ENCODE results near the gene JOSD2.

Gene JOSD2, protein sequence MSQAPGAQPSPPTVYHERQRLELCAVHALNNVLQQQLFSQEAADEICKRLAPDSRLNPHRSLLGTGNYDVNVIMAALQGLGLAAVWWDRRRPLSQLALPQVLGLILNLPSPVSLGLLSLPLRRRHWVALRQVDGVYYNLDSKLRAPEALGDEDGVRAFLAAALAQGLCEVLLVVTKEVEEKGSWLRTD

DNA sequence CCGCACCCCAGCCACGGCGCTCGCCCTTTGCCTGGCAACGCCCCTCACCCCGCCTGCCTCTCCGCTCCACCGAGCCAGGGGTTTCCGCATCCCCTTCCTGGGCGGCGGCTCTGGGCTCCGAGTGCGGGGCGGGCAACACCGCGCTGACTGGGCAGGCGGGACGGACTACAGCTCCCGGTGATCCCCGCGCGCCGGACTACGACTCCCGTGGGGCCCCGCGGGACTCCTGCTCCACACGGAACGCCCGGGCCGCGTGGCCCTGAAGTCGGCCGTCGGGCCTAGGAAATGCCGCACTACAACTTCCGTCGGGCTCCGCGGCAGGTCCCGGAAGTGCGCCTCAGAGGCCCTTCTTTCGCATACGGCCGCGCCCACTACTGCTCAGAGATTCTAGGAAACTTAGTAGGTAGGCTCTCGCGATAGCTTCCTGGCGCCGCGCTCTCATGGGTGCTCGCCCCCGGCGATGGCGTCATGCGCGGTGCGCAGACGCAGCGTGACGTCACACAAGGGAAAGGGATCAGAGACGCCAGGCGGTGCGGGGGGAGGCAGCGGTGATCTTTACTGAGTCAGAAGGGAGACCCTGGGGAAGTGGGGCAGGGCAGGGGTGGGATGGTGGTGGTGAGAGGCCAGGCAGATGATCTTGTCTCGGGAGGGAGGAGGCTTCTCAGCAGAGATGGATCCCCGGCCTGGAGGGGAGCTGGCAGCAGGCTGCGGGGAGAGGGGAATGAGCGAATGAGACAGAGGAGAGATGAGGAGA lies at the start of gene JOSD2:
Gene JOSD2, minus strand, starts transcription at position 123 of the 754 bp plus-strand sequence. CDS start 760 bp downstream, outside the sequence.
- peak; percentile 97 for DNase-seq

DNA sequence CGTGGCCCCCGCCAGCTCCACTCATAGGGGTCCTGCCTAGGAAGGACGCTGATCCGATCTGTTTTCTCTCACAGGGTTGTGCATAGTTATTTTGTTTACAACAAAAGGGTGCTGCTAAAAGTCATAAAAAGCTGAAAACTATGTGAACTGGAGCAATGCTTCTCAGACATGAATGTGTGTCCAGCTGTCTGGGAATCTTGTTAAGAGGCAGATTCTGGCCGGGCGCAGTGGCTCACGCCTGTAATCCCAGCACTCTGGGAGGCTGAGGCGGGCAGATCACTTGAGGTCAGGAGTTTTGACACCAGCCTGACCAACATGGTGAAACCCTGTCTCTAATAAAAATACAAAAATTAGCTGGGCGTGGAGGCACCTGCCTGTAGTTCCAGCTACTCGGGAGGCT lies 48.6 kb upstream of the JOSD2 start:
- DNase-seq = no peak

DNA sequence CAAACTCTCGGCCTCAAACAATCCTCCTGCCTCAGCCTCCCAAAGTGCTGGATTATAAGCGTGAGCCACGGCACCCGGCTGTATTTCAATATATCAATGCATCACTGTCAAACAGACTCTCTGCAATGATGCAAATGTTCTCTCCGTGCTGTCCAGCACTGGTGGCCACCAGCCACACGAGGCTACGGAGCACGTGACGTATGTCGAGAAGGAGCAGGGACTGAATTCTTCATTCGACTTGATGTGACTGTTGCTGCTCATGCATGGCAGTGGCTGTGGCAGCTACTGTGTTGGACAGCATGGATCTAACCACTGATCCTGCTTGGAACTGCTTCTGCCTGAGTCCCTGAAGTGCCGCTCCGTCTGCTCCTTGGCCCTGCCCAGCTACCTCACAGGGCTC lies 47.5 kb upstream of the JOSD2 start:
- no peak for DNase-seq

DNA sequence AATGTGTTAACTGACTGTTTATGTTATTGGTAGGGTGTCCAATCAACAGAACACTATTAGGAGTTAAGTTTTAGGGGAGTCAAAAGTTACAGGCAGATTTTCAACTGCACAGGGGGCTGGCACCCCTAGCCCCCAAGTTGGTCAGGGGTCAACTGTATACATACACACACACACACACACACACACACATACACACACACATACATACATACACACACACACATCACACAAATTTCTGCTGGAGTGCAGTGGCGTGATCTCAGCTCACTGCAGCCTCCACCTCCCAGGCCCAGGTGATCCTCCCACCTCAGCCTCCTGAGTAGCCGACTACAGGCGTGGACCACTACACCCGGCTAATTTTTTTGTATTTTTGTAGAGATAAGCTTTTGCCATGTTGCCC lies 47.0 kb upstream of the JOSD2 start:
- no peak for DNase-seq

DNA sequence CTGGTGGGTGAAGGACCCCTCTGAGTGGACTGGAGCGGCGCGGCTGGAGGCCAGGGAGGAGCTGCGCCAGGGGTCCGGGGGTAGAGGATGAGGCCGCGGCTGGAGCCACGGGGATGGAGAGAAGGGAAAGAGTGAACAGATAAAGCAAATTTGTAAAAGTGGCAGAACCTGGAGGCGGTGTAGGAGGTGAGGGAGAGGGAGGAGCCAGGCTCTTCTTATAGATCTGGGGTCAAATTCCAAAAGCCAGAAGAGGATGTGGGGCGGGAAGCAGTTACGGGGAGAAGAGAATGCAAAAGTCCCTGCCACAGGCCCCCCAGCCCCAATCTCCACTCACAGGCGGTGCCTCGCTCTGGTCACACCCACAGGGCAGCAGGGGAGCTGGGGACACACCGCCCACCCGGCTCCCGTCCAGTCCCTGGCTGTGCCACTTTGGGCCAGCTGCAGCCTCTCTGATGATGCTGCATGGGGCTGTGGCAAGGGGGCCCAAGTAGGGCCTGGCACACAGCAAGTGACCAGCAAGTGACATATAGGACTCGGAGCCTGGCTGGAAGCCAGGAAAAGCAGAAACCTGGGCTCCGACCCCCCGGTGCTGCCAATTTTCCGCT lies 46.1 kb upstream of the JOSD2 start:
- DNase-seq = no peak

DNA sequence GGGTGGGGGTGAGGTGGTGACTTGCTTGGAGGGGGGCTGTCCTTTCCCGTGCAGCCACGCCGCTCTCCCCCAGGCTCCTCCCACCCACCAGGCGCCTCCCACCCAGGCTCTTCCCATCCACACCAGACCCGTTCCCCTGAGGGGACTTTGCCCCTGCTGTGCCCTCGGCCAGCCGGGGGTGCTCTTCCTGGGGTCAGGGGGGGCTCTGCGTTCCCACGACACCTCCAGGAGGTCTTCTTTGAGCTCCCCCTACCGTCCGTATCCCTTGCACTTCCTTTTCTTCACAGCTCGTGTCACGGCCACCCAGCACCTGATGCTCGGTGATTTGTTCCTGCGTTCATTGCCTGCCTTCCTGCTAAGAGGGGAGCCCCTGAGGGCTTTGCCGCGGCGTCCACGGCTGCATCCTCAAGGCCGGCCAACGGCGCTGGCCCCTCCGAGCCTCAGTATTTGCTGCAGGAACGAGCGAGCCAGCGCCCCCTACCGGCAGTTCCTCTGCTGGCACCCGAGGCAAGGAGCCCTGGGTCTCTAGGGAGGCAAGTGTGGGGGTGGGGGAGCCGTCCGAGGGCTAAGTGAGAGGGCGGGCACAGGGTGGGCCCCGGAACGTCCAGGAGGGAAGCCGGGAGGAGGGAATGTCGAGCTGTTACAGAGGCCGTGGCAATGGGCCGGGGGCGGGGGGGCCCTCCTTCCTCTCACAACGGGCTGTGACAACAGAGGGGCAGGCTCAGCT lies 45.5 kb upstream of the JOSD2 start:
- DNase-seq = peak; percentile 94

DNA sequence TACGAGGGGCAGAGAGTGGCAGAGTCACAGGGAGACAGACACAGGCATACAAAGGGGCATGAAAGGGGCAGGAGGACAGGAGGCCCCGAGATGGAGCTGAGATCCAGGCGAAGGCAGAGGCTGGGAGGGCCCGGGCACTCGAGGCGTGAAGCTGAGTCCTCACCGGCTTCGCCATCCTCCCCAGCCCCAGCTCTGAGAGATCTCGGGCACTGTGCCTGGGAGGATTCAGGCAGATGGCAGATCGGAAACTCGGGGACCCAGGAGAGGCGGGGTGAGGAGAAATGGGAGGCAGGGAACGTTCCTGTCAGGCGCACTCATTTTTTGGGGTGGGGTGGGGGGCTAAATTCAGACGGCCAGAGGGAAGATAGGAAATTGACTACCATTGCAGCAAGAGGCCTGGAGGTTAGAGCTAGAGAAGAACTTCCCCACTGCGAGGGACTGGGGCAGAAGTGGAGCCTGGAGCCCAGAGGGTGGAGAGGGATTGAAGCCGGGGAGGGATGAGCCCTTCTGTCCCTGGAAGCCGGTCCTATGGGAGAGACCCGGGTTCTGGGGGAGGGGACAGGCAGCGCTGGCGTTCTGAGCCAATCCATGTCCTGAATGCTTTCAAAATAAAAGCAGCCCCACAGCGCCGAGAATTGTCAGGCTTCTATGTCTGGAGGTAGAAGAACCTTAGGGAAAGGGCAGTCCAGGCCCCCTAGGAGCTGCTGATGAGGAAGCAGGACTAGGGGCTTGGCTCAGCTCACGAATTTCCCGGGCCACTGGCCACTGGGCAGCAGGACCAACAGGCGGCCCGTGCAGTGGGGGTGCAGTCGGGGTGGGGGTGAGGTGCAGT lies 44.7 kb upstream of the JOSD2 start:
- DNase-seq = no peak

DNA sequence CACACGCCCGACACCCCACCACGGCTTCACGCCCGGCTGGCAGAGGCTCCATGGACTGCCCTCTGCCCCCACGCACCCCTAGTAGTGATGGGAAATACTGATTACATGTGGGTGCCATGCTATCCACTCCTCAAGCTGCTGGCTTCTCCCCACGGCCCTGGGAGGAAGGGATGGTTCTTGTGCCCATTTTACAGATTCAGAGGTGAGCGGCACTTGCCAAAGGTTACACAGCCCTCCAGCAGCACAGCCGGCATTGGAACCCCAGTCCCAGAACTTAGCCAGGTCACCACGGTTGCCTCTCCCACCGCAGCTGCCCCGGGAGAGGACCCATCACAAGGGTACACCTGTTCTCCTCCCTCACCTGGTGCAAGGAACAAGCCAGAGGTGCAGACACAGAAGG lies 44.0 kb upstream of the JOSD2 start:
- no peak for DNase-seq

DNA sequence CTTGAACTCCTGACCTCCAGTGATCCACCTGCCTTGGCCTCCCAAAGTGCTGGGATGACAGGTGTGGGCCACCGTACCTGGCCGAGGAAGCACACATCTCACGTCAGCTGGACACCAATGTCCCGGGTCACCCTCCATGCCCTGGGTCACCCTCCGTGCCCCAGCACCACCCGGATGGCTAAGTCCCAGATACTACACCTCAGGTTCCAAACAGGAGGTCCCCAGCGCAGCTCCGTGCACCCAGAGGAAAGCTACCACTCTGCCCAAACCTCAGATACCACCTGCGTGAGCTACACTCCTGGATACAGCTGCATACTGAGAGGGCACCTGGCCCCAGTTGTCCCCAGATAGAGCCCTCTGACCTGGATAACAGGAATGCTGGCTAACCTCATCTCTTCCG lies 43.2 kb upstream of the JOSD2 start:
- no peak for DNase-seq

DNA sequence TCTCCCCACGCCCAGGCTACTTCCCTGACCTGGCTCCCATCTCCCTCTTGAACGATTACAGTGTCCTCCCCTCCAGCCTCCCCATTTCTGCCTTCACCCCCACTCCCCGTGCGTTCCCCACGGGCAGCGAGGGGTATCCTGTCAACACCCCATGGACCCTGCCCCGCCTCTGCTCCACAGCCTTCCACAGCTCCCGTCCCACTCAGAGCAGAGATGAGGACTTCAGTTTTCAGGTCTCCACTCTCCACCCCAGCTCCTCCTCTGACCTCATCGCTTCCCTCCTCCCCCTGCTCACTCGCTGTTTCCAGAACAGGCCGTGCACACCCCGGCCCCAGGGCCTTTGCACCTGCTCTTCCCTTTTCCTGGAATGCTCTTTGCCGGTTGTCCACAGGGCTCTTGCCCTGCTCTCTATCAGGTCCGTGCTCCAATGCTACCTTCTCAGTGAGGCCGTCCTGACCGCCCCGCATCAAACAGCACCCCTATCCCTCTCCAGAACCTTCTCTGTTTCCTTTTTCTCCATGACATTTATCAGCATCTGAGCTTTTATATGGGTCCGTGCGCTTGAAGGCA lies 42.2 kb upstream of the JOSD2 start:
- no peak for DNase-seq

DNA sequence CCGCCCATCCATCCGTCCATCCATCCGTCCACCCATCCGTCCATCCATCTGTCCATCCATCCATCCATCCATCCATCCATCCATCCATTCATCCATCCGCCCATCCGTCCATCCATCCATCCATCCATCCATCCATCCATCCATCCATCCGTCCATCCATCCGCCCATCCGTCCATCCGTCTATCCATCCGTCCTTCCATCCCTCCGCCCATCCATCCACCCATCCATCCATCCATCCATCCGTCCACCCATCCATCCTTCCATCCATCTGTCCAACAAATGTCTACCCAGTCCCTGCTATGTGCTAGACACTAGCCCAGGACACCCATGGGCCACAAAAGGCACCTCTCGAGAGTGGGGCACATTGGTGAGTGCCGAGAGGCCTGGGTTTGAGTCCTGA lies 41.5 kb upstream of the JOSD2 start:
- DNase-seq = no peak

DNA sequence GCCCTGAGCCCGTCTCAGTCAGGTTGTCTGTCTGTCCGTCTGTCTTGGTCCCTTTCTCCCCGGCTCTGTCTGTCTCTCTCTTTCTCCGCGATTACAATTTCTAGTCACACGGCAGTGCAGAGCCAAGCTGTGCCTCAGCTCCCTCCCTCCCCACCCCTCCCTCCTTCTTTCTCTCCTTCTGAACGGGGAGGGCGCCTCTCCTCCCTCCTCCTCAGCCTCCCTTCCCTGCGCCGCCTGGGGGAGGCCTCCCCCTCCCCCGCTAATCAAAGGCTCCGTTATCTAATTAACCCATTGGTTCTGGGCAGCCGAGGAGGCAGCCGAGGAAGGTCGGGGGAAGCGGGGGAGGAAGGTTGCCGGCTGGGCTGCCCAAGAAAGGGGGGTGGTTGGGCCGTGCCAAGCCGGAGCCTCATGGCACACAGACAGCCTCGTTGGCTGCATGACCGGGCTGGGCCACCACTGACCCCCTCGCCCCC lies 40.8 kb upstream of the JOSD2 start:
- DNase-seq = no peak

DNA sequence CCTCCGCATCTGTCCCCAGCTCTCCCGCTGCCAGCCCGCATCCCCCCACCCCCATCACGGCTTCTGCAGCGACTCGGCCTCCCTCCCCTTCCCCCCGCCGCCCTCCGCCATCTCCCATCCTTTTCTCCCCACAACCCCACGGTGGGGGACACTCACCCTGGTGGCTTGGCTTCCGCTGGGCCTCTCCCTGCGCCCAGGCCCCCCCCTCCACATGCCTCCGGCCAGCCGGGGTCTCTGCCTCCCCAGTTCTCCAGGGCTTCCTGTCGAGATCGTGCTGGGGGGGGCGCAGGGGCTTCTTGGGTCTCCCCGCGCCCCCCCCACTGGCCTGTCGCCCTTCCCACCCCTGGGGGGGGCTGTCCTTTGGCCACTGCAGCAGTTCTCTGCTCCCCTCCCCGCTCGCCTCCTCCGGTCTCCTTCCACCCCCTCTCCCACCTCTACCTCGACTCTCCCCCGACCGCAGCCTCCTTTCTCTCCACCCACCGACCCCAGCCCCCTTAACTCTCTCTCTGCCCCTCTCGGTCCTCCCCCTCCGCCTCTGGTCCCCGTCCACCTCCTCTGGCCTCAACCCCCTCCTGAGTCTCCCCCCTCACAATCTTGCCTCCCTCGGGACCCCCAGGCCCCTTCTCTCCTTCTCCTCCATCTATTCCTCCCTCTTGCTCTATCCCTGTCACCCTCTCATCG lies 40.2 kb upstream of the JOSD2 start:
- DNase-seq = no peak

DNA sequence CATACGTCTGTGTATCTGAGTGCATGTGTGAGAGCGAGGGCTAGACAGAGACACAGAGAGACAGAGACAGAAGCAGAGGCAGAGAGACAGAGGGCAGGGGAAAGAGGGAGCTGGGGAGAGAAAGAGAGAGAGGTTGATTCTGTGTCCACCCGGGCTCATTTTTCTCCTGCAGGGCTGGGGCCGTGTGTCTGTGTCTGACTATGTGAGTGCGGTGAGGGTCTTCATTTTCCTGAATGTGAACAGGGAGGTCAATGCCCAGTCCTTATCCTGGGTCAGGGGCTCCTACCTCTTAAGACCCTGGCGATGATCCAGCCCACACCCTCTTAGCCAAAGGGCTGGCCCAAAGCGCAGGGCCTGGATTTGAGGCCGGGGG lies 39.6 kb upstream of the JOSD2 start:
- no peak for DNase-seq

DNA sequence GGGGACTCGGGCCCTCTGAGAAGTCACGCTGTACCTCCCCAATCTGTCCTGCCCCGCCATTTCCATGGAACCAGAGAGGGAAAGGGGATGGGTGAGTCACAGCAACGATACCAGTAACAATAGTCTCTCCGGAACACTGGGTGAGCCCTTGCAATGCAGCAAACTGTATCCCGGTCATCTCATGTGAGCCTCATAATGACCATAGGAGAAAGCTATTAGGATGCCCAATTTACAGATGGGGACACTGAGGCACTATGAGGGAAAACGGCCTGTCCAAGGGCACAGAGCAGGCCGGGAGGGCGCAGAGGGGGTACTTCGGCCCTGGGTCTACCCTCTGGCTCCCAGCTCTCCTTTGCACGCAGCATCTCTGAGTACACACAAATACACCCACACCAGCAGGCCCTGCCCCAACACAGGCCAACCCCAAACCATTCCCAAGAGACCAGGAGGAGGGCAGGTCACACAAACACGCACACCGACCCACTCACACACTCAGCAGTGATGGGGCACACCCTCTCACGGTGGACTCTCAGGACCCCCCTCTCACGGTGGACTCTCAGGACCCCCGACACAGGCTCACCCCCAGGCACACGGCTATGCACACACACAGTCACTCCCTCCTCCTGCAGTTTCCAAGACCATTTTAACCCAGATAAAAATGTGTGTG lies 39.1 kb upstream of the JOSD2 start:
- no peak for DNase-seq

DNA sequence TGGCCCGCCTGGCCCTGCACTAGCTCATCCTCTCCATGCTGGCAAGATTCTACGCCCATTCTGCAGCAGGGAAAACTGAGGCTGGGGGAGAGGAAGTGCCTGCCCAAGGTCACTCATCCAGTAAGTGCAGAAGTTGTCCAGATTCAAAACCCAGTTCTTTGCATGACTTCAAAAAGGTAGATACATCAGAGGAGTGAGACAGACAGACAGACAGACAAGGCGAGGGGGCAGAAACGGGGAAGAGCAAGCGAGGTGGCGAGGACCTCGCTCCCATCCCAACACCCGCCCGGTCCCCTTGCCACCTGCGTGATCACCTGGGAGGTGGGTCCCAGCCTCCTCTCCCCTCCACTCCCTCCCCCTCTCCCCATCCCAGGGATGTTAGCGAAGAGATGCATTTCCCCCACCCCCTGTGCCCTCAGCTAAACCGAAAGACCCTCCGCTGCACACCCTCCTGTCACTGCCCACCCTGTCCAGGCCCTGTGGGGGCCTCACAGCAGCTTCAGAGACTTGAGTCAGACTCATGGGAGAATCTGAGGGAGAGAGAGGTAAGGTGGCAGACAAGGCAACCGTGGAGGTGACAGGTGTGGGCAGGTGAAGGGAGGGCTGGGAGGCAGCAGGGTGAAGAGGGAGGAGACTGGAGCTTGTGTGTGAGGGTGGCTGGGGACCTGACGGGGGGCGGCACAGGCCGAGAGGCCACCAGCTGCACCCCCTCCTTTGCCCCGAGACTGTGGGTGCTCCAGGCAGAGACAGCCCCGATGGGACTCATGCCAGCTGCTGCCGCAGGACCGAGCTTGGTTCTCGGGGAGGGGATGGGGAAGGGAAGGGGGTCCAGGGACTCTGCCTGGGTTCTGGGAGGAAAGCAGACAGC lies 38.3 kb upstream of the JOSD2 start:
- no peak for DNase-seq

DNA sequence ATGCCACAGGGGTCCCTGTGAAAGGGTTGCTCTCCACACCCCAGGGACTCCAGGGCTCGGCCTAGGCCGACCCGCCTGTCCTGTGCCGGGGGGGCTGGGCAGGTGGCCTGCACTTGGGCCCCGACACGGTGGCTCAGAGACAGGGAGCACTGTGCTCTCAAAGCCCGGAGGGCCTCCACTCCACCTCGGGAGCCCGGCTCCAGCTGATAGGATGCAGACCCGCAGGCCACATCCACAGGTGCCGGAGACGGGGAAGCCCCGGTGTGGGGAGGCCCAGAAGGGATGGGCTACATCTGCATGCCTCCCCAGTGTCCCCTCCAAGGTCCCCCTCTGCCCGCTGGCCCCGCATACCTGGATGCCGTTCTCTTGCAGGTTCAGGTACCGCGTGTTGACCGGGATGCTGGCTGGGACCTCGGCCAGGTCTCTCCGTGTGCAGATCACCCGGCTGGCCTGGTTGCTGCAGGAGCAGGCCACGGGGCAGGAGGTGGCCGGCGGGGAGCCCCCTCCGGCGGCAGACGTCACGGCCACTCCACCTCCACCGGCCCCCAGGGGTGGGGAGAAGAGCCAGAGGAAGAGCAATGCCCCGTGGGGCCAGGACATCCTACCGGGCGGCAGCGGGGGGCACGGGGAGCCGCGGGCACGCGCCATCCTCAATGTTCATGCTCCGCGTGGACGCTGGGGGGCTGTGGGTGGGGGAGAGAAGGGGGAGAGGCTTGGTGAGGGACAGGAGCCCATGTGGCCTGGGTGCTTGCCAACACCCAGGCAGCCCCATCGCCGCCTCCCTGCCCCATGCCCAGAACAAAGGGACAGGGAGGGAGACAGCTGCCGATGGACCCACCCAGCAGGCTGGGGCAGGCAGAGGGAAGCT lies 37.4 kb upstream of the JOSD2 start:
- no peak for DNase-seq

DNA sequence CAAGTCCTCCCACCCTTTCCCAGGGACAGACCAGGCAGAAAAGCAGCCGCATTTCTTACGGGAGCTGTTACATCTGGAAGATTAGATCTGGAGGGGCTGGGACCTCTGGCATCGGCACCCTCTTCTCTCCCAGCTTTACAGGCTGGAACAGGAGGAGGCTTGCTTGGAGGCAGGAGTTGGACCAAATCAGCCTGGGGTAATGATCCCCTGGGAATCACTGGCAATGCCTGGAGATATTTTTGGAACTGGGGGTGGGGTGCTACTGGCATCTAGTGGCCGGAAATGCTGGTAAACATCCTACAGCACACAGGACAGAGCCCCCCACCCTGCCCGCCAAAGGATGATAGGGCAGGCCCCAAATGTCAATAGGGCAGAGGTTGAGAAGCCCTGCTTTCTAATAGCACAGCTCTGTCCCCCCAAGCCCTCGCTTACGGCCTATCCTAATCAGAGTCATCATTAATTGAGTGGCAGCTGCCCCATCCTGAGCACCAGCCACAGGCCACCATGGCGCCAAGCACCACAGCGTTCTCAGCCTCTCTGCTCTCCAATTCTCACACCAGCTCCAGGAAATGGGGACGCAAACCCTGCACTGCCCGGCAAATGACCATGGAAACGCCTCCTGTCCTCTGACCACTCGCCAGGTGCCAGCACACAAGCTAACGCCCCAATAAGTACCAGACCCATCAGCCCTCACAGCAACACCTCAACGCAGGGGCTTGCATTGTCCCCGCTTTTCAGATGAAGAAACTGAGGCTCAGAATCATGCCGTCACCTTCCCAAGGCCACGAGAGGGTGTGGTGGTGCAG lies 36.6 kb upstream of the JOSD2 start:
- DNase-seq = no peak
